Stomach (tissue), 4 donors: ENCODE results near the gene ACBD4.

Experiments
- CTCF ChIP-seq, 7 experiments: fragments of 450-650 bp in 4 of 7; fragments of 200-600 bp in 3 of 7; sonication (generic) in 3 of 7; IDR thresholded peaks; one replicate each; pipeline ENCODE4 v1.5.1; 2016 to 2019; ENCODE audit warnings: antibody characterized with exemption in 7 of 7, control low read depth in 2 of 7, mild to moderate bottlenecking in 1 of 7
- EP300 ChIP-seq: sonication (generic); formaldehyde crosslinking; IDR thresholded peaks from one replicate; pipeline ENCODE4 v1.6.1; 2017; ENCODE audit warnings: antibody characterized with exemption
- POLR2A ChIP-seq, 4 donors: fragments of 450-650 bp; IDR thresholded peaks; one replicate each; pipeline ENCODE4 v1.6.1; 2016; ENCODE audit warnings: antibody characterized with exemption in 4 of 4, control low read depth in 2 of 4, mild to moderate bottlenecking in 1 of 4, moderate library complexity in 1 of 4
- POLR2AphosphoS5 ChIP-seq, 3 donors: sonication (generic); formaldehyde crosslinking; IDR thresholded peaks; one replicate each; pipeline ENCODE4 v1.6.1; 2016; ENCODE audit warnings: antibody characterized with exemption in 3 of 3

GRCh38 chr17:45104497-45104896 is 31.0 kb upstream of the ACBD4 start:
- TF ChIP-seq CTCF (IDR thresholded peaks at IDR 0.05): no peak
- no peak for TF ChIP-seq POLR2A (IDR thresholded peaks at IDR 0.05)
- TF ChIP-seq POLR2AphosphoS5 (IDR thresholded peaks at IDR 0.05): no peak
- no peak for TF ChIP-seq EP300
